Measurements from ENCODE around the gene ROR1.

The ROR1 gene

GRCh38 chr1:63982201-63982600 lies 208.4 kb downstream of the ROR1 start:
- no peak for DNase-seq

GRCh38 chr1:63983391-63984256 lies 209.8 kb downstream of the ROR1 start:
- no peak for DNase-seq

GRCh38 chr1:63984257-63984929 lies 210.6 kb downstream of the ROR1 start:
- DNase-seq, result no peak

GRCh38 chr1:63984930-63985290 lies 211.1 kb downstream of the ROR1 start:
- DNase-seq, result no peak

GRCh38 chr1:63987014-63987627 lies 213.3 kb downstream of the ROR1 start:
- no peak for DNase-seq

- no peak for DNase-seq
These were observed 213.8 kb downstream of the ROR1 start for GRCh38 chr1:63987628-63988024.

- no peak for DNase-seq
These were observed 215.1 kb downstream of the ROR1 start for GRCh38 chr1:63988941-63989340.

- no peak for DNase-seq
These were observed 217.9 kb downstream of the ROR1 start for GRCh38 chr1:63991685-63992084.

- no peak for DNase-seq
These were observed 226.2 kb downstream of the ROR1 start for GRCh38 chr1:64000021-64000420.

- no peak for DNase-seq
These were observed 227.2 kb downstream of the ROR1 start for GRCh38 chr1:64001038-64001437.

GRCh38 chr1:64004451-64005025 lies 230.7 kb downstream of the ROR1 start:
- no peak for DNase-seq

- no peak for DNase-seq
These were observed 232.0 kb downstream of the ROR1 start for GRCh38 chr1:64005801-64006200.

- no peak for DNase-seq
These were observed 232.6 kb downstream of the ROR1 start for GRCh38 chr1:64006276-64007051.

- no peak for DNase-seq
These were observed 236.5 kb downstream of the ROR1 start for GRCh38 chr1:64010316-64010715.

GRCh38 chr1:64013395-64013794 lies 239.6 kb downstream of the ROR1 start:
- no peak for DNase-seq

- DNase-seq, result no peak
These were observed 246.0 kb downstream of the ROR1 start for GRCh38 chr1:64019818-64020217.

- DNase-seq, result no peak
These were observed 247.2 kb downstream of the ROR1 start for GRCh38 chr1:64021066-64021465.

- no peak for DNase-seq
These were observed 251.2 kb downstream of the ROR1 start for GRCh38 chr1:64025051-64025450.

- DNase-seq, result no peak
These were observed 255.2 kb downstream of the ROR1 start for GRCh38 chr1:64029037-64029436.

- no peak for DNase-seq
These were observed 256.6 kb downstream of the ROR1 start for GRCh38 chr1:64030411-64030810.

GRCh38 chr1:64031236-64031635 lies 257.4 kb downstream of the ROR1 start:
- no peak for DNase-seq

- DNase-seq, result no peak
These were observed 259.9 kb downstream of the ROR1 start for GRCh38 chr1:64033667-64034220.

- no peak for DNase-seq
These were observed 262.7 kb downstream of the ROR1 start for GRCh38 chr1:64036549-64036948.
